GM19463 (cell line): ENCODE results near the gene SPATS1.
"Not testable (repeated sequence)": the region's sequence is repeated elsewhere in the genome, so short reads cannot be mapped to it uniquely, and the experiment has no call there.

ENCODE experiments used
- ATAC-seq: cut with Tn5 transposase; IDR thresholded peaks from one replicate; pipeline ENCODE4 v1.9.1; 2021; ENCODE audit warnings: mild to moderate bottlenecking, moderate library complexity; ENCODE audit not compliant: unreplicated experiment

Gene SPATS1

DNA sequence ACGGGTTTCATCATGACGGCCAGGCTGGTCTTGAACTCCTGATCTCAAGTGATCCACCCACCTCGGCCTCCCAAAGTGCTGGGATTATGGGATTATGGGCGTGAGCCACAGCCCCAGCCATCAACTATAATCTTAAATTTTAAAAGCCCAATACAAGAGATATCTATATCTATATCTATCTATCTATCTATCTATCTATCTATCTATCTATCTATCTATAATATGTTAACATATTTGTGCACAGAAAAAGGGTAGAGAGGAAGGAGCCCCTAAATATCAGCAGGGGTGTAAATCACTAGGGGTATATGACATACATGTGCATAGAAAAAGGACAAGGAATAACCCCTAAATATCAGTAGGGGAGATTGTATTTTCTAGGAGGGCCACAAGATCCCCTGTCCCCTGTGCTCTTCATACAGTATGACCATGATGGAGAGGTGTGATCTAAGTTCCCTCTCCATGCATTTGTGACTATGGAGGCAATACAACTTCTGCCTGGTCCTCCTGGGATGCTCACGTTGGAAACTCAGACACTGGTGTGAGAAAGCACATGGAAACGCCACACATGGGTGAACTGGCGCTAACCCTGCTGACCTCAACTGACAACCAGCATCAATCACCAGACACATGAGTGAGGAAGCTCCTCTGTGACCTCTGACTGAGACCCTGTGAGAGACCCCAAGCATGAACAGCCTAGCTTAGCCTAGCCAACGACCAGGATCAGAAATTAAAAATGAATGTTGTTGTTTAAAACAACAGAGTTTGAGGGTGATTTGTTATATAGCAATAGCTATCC lies 1.2 kb upstream of the SPATS1 start:
- no peak for ATAC-seq

DNA sequence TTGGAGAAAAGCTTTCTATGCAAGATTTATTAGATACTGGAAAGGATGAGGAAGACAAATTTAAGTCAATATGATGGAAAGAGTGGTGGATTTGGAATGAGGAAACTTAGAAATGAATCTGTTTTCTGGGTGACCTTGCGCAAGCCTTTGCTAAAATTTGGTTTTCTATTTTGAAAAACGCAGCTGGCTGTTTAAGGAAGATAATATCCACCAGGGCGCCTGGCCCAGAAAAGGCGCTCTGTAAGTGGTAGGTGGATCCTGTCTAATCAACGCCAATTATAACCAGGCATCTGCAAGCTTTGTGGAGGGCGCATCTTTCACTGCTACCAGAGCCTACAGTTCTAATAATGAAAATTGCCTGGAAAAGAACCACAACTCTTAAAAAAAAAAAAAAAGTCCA lies 398 bp upstream of the SPATS1 start:
- ATAC-seq = no peak

DNA sequence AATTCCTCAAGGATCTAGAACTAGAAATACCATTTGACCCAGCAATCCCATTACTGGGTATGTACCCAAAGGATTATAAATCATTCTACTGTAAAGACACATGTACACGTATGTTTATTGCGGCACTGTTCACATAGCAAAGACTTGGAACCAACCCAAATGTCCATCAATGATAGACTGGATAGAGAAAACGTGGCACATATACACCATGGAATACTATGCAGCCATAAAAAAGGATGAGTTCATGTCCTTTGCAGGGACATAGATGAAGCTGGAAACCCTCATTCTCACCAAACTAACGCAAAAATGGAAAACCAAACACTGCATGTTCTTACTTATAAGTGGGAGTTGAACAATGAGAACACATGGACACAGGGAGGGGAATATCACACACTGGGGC lies 4.4 kb downstream of the SPATS1 start:
- ATAC-seq = not testable (repeated sequence)

DNA sequence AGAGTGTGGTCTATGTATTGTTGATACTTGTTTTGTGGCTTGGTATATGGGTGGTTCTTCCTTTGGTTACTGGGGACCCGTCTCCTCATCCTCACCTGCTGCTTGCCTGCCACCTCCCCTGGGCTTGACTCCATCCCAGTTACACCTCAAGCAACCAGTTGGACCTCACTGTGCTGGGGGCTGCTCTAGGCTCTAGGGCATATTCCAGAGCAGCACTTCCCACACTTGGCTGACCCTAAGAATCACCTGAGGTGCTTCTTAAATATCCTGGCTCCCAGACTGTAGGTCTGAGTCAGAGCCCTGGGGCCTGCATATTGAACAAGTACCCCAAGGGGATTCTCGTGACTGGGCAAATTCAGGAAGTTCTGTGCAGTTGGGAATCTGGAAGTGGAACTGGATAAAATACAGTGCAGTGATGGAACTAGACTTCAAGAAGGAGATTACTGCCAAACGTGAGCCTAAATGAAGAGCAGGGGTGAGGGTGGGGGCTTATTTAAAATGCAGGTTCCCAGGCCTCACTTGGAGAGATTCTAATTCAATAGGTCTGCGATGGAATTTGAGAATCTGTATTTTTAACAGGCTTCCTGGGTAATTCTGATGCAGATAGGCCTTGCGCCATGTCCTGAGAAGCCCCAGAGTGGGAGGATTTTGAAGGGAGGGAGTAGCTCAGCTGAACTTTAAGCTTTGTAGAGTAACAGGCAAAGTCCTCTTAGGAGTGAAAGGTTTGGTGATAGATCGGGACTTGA lies 7.6 kb downstream of the SPATS1 start:
- no peak for ATAC-seq

DNA sequence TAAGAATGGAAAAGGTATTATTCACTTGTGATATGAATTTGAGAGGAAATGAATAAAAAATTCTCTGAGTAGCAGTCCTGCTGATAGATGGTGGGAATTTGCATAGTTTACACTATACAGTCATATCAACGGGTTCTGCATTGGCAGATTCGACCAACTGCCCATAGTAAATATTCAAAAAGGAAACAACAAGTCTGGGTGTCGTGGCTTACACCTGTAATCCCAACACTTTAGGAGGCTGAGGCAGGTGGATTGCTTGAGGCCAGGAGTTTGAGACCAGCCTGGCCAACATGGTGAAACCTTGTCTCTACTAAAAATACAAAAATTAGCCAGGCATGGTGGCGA lies 8.2 kb downstream of the SPATS1 start:
- ATAC-seq = not testable (repeated sequence)

DNA sequence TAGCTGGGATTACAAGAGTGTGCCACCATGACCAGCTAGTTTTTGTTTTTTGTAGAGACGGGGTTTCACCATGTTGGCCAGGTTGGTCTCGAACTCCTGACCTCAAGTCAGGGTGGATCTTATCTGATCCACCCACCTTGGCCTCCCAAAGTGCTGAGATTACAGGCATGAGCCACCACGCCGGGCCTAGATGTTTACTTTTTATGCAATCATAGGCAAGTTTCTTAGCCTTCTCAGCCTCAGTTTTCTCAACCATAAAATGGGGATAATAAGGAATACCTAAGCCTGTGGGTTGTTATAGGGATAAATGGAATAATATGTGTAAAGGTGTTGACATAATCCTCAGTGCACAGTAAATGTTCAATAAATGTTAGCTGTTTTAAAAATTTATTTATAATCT lies 9.8 kb downstream of the SPATS1 start:
- ATAC-seq = no peak

DNA sequence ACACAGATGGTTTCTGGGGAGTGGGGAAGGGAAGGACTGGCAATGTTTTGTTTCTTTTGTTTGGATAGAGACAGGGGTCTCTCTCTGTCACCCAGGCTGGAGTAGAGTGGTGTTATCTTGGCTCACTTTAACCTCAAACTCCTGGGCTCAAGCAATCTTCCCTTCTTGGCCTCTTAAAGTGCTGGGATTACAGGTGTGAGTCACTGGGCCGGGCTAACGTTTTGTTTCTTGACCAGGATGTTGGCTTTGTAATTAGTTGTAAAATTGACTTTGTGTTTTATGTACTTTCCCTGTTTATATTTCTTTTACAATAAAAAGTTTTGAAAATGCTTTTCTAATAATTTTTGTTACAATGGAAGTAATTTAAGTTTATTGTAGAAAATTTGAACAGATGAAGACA lies 10.9 kb downstream of the SPATS1 start:
- no peak for ATAC-seq

DNA sequence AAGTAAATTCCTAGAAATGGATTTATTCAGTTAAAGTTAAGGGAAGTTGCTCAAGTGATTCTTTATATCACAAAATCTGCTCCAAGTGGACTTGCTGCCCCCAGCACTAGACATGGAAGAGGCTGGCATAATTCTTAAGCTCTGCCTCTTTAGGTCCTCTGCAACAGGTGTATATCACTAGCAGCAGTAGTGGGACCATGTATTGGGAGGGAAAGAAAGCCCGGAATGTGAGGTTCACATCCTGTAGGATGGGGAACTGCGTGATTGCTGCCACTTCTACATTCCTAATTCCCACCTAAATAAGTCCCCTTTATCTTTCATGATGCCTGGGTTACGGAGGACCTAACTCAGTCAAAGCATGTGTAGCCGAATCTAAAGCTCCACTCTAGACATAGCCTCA lies 13.2 kb downstream of the SPATS1 start:
- ATAC-seq = no peak

DNA sequence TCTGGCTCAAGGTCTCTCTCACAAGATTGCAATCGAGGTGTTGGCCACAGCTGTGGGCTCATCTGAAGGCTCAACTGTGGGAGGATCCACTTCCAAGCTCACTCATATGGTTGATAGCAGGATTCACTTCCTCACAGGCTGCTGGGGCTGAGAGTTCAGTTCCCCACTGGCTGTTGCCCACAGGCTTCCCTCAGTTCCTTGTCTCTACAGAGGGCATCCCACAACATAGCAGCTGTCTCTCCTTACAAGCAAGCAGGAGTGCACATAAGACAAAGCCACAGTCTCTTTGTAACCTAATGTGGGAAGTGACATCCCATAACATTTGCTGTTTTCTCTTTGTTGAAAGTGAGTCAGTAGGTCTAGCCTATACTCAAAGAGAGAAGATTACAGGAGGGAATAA lies 14.0 kb downstream of the SPATS1 start:
- ATAC-seq = no peak

DNA sequence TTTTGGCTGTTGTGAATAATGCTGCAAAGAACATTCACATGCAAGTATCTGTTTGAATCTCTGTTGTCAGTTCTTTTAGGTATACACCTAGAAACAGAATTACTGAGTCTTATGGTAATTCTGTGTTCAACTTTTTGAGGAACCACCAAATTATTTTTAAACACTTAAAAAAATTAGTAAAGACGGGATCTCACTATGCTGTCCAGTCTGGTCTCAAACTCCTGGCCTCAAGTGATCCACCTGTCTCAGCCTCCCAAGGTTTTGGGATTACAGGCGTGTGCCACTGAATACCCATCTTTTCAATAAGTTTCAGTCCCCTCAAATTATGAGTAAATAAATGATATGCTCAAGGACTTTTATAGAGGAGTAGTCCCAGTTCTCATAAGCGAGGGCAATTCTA lies 17.5 kb downstream of the SPATS1 start:
- no peak for ATAC-seq

DNA sequence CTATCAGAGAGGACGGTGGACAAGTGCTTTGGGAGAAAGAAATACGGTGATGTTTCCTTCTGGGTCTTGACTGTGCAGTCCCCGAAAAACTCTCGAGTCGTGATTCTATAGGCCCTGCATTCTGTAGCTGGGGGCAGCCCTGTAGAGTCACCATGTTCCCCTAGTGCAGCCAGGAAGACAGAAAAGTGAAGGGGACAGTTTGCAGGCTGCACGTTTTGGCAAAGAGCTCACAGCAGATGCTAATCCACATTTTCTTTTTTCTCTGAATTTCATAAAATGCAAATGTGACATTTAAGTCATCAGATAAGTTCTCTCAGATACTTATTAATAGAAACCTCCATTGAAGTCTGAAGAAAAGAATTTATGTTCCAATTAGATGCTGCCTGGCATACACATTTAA lies 19.5 kb downstream of the SPATS1 start:
- no peak for ATAC-seq

DNA sequence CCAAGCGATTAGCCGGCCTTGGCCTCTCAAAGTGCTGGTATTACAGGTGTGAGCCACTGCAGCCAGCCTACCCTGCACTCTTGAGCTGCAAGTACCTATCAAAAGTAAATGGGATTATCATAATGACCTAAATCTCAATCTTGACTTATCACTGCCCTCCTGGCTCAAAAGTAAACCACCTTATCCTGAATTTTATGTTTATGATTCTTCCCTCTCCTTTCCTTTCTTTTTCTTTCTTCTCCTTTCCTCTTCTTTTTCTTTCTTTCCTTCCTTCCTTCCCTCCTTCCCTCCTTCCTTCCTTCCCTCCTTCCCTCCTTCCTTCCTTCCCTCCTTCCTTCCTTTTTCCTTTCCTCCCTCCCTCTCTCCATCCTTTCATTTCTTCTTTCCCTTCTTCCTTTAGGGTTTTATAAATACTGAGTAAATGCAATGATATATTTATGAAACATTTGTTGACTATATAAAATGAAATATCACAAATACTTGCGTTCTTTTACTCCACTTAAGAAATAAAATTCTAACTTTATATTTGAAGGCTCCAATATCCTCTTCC lies 21.0 kb downstream of the SPATS1 start:
- ATAC-seq = no peak

DNA sequence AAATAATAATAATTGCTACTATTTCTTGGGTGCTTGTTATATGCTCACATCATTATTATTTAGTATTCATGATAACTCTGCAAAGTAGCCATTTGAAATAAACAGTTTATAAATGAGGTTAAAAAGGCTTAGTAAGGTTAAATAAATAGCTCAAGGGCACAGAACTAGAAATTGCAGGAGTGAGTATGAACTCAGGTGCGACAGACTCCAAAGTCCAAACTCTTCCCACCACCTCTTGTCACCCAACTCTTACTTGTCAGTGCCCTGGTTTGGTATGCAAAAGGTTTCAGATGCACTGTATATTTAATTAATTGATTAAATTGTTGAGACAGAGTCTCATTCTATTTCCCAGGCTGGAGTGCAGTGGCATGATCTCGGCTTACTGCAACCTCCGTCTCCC lies 24.3 kb downstream of the SPATS1 start:
- no peak for ATAC-seq

DNA sequence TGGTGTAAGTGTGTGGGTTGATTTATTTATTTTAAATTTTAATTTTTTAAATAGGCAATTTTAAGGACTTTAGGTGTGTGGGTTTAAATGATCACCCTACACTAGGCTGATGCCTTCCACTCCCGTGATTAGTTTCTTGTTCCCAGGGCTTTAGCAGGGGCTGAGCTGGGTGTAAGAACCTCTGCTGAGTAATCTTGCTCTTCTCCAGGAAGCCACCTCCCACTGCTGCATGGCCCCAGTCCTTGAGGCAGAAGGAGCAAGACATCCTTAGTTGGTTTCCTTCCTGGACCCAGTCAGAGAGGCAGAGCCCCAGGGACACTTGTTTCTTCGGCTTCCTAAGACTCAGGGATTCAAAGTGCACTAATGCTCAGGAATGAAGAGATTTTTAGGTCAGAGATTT lies 25.2 kb downstream of the SPATS1 start:
- ATAC-seq = no peak

DNA sequence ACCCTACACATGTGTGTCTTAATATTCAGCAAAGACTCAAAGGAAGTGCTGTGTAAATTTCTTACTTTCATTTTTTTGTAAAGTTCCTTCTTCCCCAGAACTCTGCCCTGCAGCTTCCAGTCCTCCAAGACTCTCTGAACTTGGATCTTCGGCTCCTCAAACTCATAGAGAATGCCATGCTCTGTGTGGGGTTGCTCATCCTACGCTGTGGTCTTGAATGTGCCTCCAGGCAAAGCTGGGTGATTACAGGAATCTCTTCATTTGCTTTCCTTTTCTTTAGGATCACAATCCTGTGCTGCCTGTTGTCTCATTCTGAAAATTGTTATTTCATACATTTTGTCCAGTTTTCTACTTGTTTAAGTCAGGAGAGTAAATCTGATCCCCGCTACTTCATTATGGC lies 30.6 kb downstream of the SPATS1 start:
- no peak for ATAC-seq

DNA sequence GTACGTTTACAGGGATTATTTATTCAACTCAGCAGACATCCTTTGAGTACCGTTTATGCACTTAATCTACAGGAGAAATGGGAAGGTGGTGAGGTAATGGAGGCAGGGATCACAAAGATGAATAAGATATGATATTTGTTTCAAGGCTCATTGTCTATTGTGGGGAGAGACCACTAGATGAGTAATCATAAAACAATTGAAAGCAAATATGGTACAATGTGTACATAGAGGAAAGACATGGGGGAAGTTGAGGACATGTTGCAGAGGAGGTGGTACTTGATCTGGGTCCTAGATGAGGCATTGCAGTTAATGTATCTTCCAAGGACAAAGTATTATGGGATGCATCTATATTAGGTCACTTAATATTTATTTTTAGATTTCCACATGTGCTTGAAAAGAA lies 31.3 kb downstream of the SPATS1 start:
- no peak for ATAC-seq

DNA sequence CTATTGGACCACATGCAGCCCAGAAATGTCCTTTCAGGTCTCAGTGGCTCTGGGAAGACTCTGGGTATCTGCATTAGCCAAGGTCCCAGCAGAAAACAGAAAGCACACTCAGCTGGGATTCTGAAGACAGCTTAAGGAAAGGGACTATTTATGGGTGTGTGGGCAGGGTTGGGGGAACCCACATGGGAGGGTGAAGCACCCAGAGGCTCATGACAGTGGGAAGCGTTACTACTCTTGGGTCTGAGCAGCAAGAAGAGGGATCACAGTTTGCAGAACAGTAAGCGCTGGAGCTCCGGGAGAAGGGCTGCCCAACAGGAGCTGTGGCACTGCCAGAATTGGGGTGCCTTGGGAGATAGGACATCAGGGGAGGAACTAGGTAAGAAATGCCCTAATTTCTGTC lies 32.6 kb downstream of the SPATS1 start:
- no peak for ATAC-seq

DNA sequence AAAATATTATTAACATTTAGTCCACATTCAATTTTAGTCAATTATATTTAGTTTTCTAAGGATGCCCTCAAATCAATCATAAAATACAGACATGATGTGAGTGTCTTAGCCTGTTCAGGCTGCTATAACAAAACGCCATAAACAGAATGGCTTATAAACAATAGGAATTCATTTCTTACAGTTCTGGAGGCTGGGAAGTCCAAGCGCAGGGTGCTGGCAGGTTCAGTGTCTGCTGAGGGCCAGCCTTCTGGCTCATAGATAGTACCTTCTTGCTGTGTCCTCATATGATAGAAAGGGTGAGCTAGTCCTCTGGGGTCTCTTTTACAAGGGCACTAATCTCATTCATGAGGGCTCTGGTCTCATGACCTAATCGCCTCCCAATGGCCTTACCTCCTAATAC lies 35.0 kb downstream of the SPATS1 start:
- no peak for ATAC-seq

DNA sequence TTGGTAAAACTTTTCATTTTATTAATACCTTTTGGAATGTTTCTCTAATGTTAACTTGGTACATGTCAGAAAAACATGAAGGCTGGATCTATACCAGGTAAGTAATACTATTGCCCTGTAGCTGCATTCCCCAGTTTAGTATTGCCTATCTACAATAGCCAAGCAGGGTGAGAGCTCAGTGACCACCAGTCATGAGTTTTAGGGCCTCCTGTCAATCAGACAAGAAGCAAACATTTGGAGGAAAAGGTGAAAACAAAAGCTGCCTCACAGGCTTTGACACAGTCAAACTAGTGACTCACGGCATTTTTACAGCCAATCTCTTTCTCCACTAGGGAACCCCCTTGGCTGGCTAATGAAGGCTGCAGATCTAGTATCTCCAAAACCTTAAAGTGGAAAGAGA lies 35.5 kb downstream of the SPATS1 start:
- ATAC-seq = no peak

DNA sequence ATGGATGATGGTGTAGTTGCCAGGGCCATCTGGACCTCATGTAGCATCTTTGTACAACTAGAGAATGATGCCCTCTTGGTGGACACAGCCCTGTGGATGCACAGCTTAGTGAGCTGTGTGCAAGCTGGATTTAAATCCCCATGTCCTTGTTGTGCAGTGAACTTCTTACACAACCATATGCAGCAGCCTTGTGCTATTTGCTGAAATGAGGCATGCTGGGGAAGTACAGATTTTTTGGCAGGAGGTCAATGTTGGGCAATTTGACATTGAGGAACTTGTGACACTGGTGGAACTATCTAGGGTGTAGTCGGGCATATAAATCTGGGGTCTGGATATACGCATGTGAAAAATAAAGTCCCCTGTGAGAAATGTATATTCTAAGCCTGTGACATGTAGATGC lies 39.3 kb downstream of the SPATS1 start:
- no peak for ATAC-seq

DNA sequence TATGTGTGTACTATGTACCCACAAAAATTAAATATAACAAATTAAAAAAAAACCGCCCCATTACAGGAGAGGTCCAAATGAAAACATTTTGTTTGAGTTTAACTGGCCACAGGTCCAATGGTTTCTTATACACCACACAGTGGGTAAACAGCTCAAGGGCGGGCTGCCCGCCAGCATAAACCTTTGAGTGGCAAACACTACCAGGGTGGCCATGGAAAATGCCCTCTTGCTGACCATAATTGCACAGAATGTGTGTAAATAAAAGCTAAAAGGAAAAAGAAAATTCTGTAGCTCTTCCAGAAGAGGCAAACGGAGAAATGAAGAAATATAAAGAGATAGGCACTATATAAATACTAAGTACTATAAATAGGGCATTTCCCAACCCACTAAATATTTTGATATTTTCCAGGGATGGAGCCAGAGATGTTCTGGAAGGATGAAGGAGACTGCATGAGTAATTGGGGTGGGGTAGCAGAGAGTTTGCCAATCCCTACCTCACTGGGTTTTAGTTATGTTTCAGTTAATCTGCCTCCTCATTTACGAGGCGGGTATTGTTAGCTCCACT lies 44.0 kb downstream of the SPATS1 start:
- no peak for ATAC-seq

DNA sequence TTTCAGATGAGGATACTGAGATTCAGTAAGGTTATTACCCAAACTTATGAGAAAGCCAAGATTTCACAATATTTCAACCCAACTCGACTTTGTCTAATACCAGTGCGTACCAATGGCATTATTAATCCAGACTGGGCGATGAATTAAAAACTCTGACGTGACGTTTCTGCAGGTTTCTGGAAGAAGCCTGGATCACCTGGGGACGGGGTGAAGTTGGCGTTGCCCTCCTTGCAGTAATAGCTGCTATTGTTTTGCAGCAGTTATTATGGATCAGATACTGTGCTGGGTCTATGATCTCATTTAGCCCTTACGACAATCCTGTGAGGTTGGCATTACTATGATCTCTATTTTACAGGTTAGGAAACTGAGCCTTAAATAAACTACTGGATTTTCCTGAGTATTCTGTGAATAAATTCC lies 44.5 kb downstream of the SPATS1 start:
- no peak for ATAC-seq
